Osteoblast (primary cell): ENCODE data around the gene NTNG1. TPM values are rescaled to one million over a fixed set of nuclear protein-coding genes. Genes with fewer than 3 reads are reported as not detected.

Source experiments
- DNase-seq: peaks from one replicate; pipeline ENCODE4 v3.0.0; 2011; ENCODE audit warnings: low spot score, mixed read lengths; ENCODE audit not compliant: insufficient read length; ENCODE audit errors: missing footprints
- H2AFZ ChIP-seq: 2 replicates; pipeline ENCODE4 v1.6.0; 2011; ENCODE audit warnings: mild to moderate bottlenecking, low read length
- H3K27ac ChIP-seq: 2 replicates; pipeline ENCODE4 v1.5.1; 2011; ENCODE audit warnings: mild to moderate bottlenecking, low read depth, low read length, moderate library complexity
- H3K27me3 ChIP-seq: 2 replicates; pipeline ENCODE4 v1.6.0; 2012; ENCODE audit warnings: mild to moderate bottlenecking, control low read depth, inconsistent platforms, low read length, moderate library complexity; ENCODE audit not compliant: insufficient read depth
- H3K36me3 ChIP-seq: 2 replicates; pipeline ENCODE4 v1.5.1; 2011; ENCODE audit warnings: mild to moderate bottlenecking, low read length, control low read depth, moderate library complexity; ENCODE audit not compliant: insufficient read depth
- H3K4me1 ChIP-seq: 2 replicates; pipeline ENCODE4 v1.5.1; 2011; ENCODE audit warnings: mild to moderate bottlenecking, low read length, control low read depth, moderate library complexity; ENCODE audit not compliant: insufficient read depth
- H3K4me2 ChIP-seq: 2 replicates; pipeline ENCODE4 v1.6.0; 2011; ENCODE audit warnings: mild to moderate bottlenecking, low read length; ENCODE audit not compliant: insufficient read depth
- H3K4me3 ChIP-seq: fragments of 200-600 bp; sonication (generic); 3 replicates; pipeline ENCODE4 v1.5.1; 2012; ENCODE audit warnings: mild to moderate bottlenecking, low read length, inconsistent platforms; ENCODE audit not compliant: insufficient read depth
- H3K79me2 ChIP-seq: 2 replicates; pipeline ENCODE4 v1.6.0; 2012; ENCODE audit warnings: mild to moderate bottlenecking, low read length, control low read depth, inconsistent platforms; ENCODE audit not compliant: insufficient read depth
- H3K9me3 ChIP-seq: 2 replicates; pipeline ENCODE4 v1.5.1; 2011; ENCODE audit warnings: low read depth, low read length, control low read depth
- H4K20me1 ChIP-seq: 2 replicates; pipeline ENCODE4 v1.6.0; 2012; ENCODE audit warnings: mild to moderate bottlenecking, low read length, control low read depth; ENCODE audit not compliant: insufficient read depth
- total RNA-seq: library from RNA; depleted of rRNA; stranded (reverse); fragments of >200 nt; gene quantifications from 2 replicates; pipeline ENCODE4 v1.2.3, GENCODE V29; 2012
- TF ChIP-seq, protein P1 (sequence below): IDR thresholded peaks from 2 replicates; pipeline ENCODE4 v1.5.1; 2011; ENCODE audit warnings: mild to moderate bottlenecking, low read depth, low read length, moderate library complexity; ENCODE audit errors: extremely low read depth

The NTNG1 gene
- total RNA-seq, 1 donor, result 3.6 TPM

GRCh38 chr1:107213225-107213624, 72.4 kb downstream of the NTNG1 start:
- no peak overlapping the region for H3K4me2 ChIP-seq
- no peaks in the 10 kb centered on the region for H3K9me3 ChIP-seq
- TF ChIP-seq, protein P1, sequence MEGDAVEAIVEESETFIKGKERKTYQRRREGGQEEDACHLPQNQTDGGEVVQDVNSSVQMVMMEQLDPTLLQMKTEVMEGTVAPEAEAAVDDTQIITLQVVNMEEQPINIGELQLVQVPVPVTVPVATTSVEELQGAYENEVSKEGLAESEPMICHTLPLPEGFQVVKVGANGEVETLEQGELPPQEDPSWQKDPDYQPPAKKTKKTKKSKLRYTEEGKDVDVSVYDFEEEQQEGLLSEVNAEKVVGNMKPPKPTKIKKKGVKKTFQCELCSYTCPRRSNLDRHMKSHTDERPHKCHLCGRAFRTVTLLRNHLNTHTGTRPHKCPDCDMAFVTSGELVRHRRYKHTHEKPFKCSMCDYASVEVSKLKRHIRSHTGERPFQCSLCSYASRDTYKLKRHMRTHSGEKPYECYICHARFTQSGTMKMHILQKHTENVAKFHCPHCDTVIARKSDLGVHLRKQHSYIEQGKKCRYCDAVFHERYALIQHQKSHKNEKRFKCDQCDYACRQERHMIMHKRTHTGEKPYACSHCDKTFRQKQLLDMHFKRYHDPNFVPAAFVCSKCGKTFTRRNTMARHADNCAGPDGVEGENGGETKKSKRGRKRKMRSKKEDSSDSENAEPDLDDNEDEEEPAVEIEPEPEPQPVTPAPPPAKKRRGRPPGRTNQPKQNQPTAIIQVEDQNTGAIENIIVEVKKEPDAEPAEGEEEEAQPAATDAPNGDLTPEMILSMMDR, result no peak
- DNase-seq, result no peak
- no peaks in the 10 kb centered on the region for H3K4me1 ChIP-seq
- H2AFZ ChIP-seq, result no peak overlapping the region
- H3K4me3 ChIP-seq, result no peak overlapping the region
- no peaks in the 10 kb centered on the region for H3K79me2 ChIP-seq
- H3K27ac ChIP-seq, result no peak overlapping the region
- no peaks in the 10 kb centered on the region for H3K27me3 ChIP-seq
- no peaks in the 10 kb centered on the region for H3K36me3 ChIP-seq
- no peaks in the 10 kb centered on the region for H4K20me1 ChIP-seq

DNA sequence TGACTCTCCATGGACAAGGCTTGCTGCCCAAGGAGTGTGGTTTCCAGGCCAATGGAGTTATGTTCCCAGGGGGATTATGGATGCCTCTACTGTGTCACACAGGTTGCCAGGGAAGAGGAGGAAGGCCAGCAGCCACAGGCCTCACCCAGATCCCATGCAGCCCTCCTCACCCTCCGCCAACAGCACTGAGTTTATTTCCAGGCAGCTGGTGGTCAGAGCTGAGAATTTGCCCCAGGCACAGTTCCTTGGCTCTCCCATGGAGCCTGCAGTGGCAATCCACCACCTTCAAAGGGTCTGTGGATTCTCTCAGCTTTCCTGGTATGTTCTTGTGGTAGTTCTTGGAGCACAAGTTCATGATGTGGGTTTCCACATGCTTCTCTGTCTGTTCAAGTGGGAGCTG, 79.2 kb downstream of the NTNG1 start:
- H2AFZ ChIP-seq, result no peak overlapping the region
- no peaks in the 10 kb centered on the region for H4K20me1 ChIP-seq
- H3K4me2 ChIP-seq, result no peak overlapping the region
- H3K36me3 ChIP-seq, result no peaks in the 10 kb centered on the region
- H3K79me2 ChIP-seq, result no peaks in the 10 kb centered on the region
- H3K27me3 ChIP-seq, result no peaks in the 10 kb centered on the region
- DNase-seq, result no peak
- no peak overlapping the region for H3K27ac ChIP-seq
- no peaks in the 10 kb centered on the region for H3K9me3 ChIP-seq
- H3K4me1 ChIP-seq, result no peaks in the 10 kb centered on the region
- TF ChIP-seq, protein P1, result no peak
- no peak overlapping the region for H3K4me3 ChIP-seq

- TF ChIP-seq, protein P1, result no peak
- Histone ChIP-seq H3K36me3 (no peaks in the 10 kb centered on the region), H2AFZ (no peak overlapping the region), H3K27ac (no peak overlapping the region), H3K27me3 (no peaks in the 10 kb centered on the region), H3K79me2 (no peaks in the 10 kb centered on the region), H3K4me1 (no peaks in the 10 kb centered on the region), H4K20me1 (no peaks in the 10 kb centered on the region), H3K4me3 (no peak overlapping the region), H3K4me2 (no peak overlapping the region), H3K9me3 (no peaks in the 10 kb centered on the region)
- DNase-seq, result no peak
These were observed 84.9 kb downstream of the NTNG1 start for GRCh38 chr1:107225706-107226105.

GRCh38 chr1:107228704-107229371, 88.0 kb downstream of the NTNG1 start:
- no peak overlapping the region for H2AFZ ChIP-seq
- DNase-seq, result no peak
- H3K9me3 ChIP-seq, result no peaks in the 10 kb centered on the region
- H3K4me1 ChIP-seq, result no peaks in the 10 kb centered on the region
- no peaks in the 10 kb centered on the region for H3K36me3 ChIP-seq
- TF ChIP-seq, protein P1, result no peak
- no peak overlapping the region for H3K4me3 ChIP-seq
- no peak overlapping the region for H3K4me2 ChIP-seq
- no peak overlapping the region for H3K27ac ChIP-seq
- H3K27me3 ChIP-seq, result no peaks in the 10 kb centered on the region
- H4K20me1 ChIP-seq, result no peaks in the 10 kb centered on the region
- H3K79me2 ChIP-seq, result no peaks in the 10 kb centered on the region
